ENCODE measurements around the gene SUCLA2.

- TF ChIP-seq EP300 (IDR thresholded peaks at IDR 0.05; ENCODE audit: borderline replicate concordance in 1 of 2, low read depth in 2 of 2, low read length in 2 of 2), result no peak
- no peak for TF ChIP-seq CTCF (IDR thresholded peaks at IDR 0.05; ENCODE audit: control extremely low read depth in 1 of 3, insufficient read depth in 1 of 3, low read depth in 1 of 3, low read length in 3 of 3)
- TF ChIP-seq POLR2A (IDR thresholded peaks at IDR 0.05; ENCODE audit: control extremely low read depth in 1 of 2, low read depth in 2 of 2, low read length in 2 of 2), result no peak
- TF ChIP-seq KDM1A (IDR thresholded peaks at IDR 0.05; ENCODE audit: borderline replicate concordance, low read length), result no peak
- no peak for TF ChIP-seq BRCA1 (IDR thresholded peaks at IDR 0.05; ENCODE audit: low read depth, low read length)
- no peak for TF ChIP-seq SAP30 (IDR thresholded peaks at IDR 0.05; ENCODE audit: insufficient read depth, insufficient replicate concordance, low read length)
- TF ChIP-seq POLR2AphosphoS5 (IDR thresholded peaks at IDR 0.05; ENCODE audit: low read depth, low read length), result no peak
These were observed 41.8 kb upstream of the SUCLA2 start for GRCh38 chr13:48042894-48043293.
